OCI-LY1 (cell line): ENCODE data around the gene TMED8.

Experiments used
- H2AFZ ChIP-seq: fragments of 200-600 bp; sonication (generic), shearing (Covaris generic); 2 replicates; pipeline ENCODE4 v1.6.0; 2014; ENCODE audit warnings: antibody characterized with exemption, mild to moderate bottlenecking, low read length
- H3F3A ChIP-seq: fragments of 200-600 bp; sonication (generic), shearing (Covaris generic); 2 replicates; pipeline ENCODE4 v1.6.0; 2014; ENCODE audit warnings: mild to moderate bottlenecking, antibody characterized with exemption, low read length, moderate library complexity; ENCODE audit not compliant: insufficient read depth
- H3K27ac ChIP-seq: fragments of 200-600 bp; sonication (generic); 2 replicates; pipeline ENCODE4 v1.5.1; 2014; ENCODE audit warnings: low read length, mixed run types, mild to moderate bottlenecking, low read depth; ENCODE audit not compliant: poor library complexity, severe bottlenecking
- H3K27me3 ChIP-seq: fragments of 200-600 bp; sonication (generic); 2 replicates; pipeline ENCODE4 v1.6.0; 2014; ENCODE audit warnings: antibody characterized with exemption, mild to moderate bottlenecking, low read length, moderate library complexity; ENCODE audit not compliant: insufficient read depth
- H3K36me3 ChIP-seq: fragments of 200-600 bp; sonication (generic); 2 replicates; pipeline ENCODE4 v1.6.1; 2014; ENCODE audit warnings: mild to moderate bottlenecking, antibody characterized with exemption, low read length, moderate library complexity, mixed read lengths; ENCODE audit not compliant: insufficient read depth
- H3K4me1 ChIP-seq: fragments of 200-600 bp; sonication (generic); 2 replicates; pipeline ENCODE4 v1.5.1; 2014; ENCODE audit warnings: mild to moderate bottlenecking, low read length, moderate library complexity; ENCODE audit not compliant: insufficient read depth, severe bottlenecking
- H3K4me2 ChIP-seq: fragments of 200-600 bp; sonication (generic), shearing (Covaris generic); 2 replicates; pipeline ENCODE4 v1.6.1; 2014; ENCODE audit warnings: low read length
- H3K4me3 ChIP-seq: fragments of 200-600 bp; sonication (generic); 2 replicates; pipeline ENCODE4 v1.5.1; 2014; ENCODE audit warnings: low read length, low read depth, mild to moderate bottlenecking, mixed read lengths; ENCODE audit not compliant: poor library complexity, severe bottlenecking
- H3K79me2 ChIP-seq: fragments of 200-600 bp; shearing (Covaris generic); 2 replicates; pipeline ENCODE4 v1.6.1; 2016; ENCODE audit warnings: mixed run types, low read length, mixed read lengths; ENCODE audit not compliant: insufficient read depth
- H3K9ac ChIP-seq: fragments of 200-600 bp; sonication (generic), shearing (Covaris generic); 2 replicates; pipeline ENCODE4 v1.6.1; 2014; ENCODE audit warnings: mild to moderate bottlenecking, low read length, mixed read lengths
- H3K9me2 ChIP-seq: fragments of 200-600 bp; sonication (generic), shearing (Covaris generic); 2 replicates; pipeline ENCODE4 v1.6.1; 2014; ENCODE audit warnings: low read depth, mild to moderate bottlenecking, low read length, mixed read lengths
- H3K9me3 ChIP-seq: fragments of 200-600 bp; shearing (Covaris generic); 2 replicates; pipeline ENCODE4 v1.6.1; 2014; ENCODE audit warnings: low read length, mixed read lengths
- H4K20me1 ChIP-seq: fragments of 200-600 bp; sonication (generic), shearing (Covaris generic); 2 replicates; pipeline ENCODE4 v1.6.0; 2016; ENCODE audit warnings: mild to moderate bottlenecking, low read length; ENCODE audit not compliant: insufficient read depth
- EZH2 ChIP-seq: fragments of 200-600 bp; sonication (generic), shearing (Covaris generic); IDR thresholded peaks from 2 replicates; pipeline ENCODE4 v1.8.0; 2017; ENCODE audit warnings: borderline replicate concordance, mixed run types, mild to moderate bottlenecking, antibody characterized with exemption, low read length, moderate library complexity, mixed read lengths
- TF ChIP-seq, protein P1 (sequence below): fragments of 200-600 bp; sonication (generic), shearing (Covaris generic); IDR thresholded peaks from 2 replicates; pipeline ENCODE4 v1.5.1; 2017; ENCODE audit warnings: mild to moderate bottlenecking, antibody characterized with exemption, low read length, moderate library complexity, mixed read lengths

Gene TMED8

DNA sequence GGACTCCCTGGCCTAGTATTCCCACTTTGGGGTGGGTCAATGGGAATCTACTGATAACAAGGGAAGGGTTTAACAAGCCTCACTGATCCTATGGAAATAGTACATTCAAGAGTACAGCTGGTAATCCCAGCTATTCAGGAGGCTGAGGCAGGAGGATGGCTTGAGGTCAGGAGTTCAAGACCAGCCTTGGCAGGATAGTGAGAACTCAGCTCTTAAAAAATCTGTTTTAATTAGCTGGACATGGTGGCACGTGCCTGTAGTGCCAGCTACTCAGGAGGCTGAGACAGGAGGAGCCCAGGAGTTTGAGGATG lies 60.7 kb downstream of the TMED8 start:
- H3K9ac ChIP-seq: no peak overlapping the region
- H3K4me3 ChIP-seq: no peak overlapping the region
- H3K27ac ChIP-seq: no peak overlapping the region
- H2AFZ ChIP-seq: no peak overlapping the region
- TF ChIP-seq, protein P1, sequence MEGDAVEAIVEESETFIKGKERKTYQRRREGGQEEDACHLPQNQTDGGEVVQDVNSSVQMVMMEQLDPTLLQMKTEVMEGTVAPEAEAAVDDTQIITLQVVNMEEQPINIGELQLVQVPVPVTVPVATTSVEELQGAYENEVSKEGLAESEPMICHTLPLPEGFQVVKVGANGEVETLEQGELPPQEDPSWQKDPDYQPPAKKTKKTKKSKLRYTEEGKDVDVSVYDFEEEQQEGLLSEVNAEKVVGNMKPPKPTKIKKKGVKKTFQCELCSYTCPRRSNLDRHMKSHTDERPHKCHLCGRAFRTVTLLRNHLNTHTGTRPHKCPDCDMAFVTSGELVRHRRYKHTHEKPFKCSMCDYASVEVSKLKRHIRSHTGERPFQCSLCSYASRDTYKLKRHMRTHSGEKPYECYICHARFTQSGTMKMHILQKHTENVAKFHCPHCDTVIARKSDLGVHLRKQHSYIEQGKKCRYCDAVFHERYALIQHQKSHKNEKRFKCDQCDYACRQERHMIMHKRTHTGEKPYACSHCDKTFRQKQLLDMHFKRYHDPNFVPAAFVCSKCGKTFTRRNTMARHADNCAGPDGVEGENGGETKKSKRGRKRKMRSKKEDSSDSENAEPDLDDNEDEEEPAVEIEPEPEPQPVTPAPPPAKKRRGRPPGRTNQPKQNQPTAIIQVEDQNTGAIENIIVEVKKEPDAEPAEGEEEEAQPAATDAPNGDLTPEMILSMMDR: no peak
- TF ChIP-seq EZH2: no peak
- H4K20me1 ChIP-seq: no peaks in the 10 kb centered on the region
- no peaks in the 10 kb centered on the region for H3K9me3 ChIP-seq
- H3K9me2 ChIP-seq: no peaks in the 10 kb centered on the region
- peaks cover 12% of the 10 kb centered on the region for H3K4me1 ChIP-seq
- H3F3A ChIP-seq: no peaks in the 10 kb centered on the region
- H3K36me3 ChIP-seq: no peaks in the 10 kb centered on the region
- no peak overlapping the region for H3K4me2 ChIP-seq
- H3K79me2 ChIP-seq: no peaks in the 10 kb centered on the region
- H3K27me3 ChIP-seq: no peaks in the 10 kb centered on the region

DNA sequence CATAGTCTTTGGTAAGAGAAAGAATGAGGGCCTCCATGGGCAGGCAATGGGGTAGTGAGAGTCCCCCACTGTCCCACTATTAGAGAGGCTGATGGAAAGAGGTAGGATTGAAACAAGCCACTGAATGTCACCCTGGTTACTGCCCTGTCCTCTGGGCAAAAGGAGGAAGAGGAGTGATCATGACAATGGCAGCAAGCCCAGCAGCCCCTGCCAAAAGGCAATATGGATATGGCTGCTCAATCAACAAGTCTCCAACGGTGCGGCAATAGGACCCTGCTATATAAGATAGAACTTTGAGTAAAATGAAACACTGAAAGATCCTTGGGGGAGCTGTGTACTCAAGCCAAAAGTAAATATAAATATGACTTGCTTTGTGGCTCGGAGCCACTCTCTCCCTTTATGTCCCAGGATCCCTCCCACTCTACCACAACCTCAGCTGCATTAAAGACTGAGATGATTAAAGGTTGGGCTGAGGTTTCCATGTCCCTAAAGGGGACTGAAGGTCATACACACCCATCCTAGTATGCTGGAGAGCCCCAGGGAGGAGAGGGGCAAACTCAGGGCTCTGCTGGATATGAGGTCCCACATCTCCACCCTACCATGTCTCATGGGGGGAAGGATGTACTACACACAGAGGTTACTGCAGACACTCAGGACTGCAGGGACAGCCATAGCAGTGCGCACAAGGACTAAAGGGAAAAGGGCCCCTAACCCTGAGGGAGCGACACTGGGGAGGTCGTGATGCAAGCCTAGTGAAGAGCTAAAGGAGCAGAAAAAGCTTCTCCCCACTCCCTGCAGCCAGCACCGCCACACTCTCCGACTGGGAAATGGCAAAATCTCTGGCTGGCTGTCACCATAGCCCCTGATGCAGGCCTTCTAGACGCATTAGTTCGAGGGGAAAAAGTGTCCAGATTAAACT lies 62.1 kb downstream of the TMED8 start:
- H3F3A ChIP-seq: no peaks in the 10 kb centered on the region
- no peaks in the 10 kb centered on the region for H4K20me1 ChIP-seq
- peaks cover 8% of the 10 kb centered on the region for H3K4me1 ChIP-seq
- H3K27me3 ChIP-seq: no peaks in the 10 kb centered on the region
- no peak overlapping the region for H3K27ac ChIP-seq
- H3K9me3 ChIP-seq: no peaks in the 10 kb centered on the region
- H3K36me3 ChIP-seq: no peaks in the 10 kb centered on the region
- no peaks in the 10 kb centered on the region for H3K79me2 ChIP-seq
- no peak overlapping the region for H2AFZ ChIP-seq
- no peaks in the 10 kb centered on the region for H3K9me2 ChIP-seq
- H3K9ac ChIP-seq: no peak overlapping the region
- H3K4me2 ChIP-seq: no peak overlapping the region
- no peak for TF ChIP-seq EZH2
- TF ChIP-seq, protein P1: no peak
- H3K4me3 ChIP-seq: no peak overlapping the region

DNA sequence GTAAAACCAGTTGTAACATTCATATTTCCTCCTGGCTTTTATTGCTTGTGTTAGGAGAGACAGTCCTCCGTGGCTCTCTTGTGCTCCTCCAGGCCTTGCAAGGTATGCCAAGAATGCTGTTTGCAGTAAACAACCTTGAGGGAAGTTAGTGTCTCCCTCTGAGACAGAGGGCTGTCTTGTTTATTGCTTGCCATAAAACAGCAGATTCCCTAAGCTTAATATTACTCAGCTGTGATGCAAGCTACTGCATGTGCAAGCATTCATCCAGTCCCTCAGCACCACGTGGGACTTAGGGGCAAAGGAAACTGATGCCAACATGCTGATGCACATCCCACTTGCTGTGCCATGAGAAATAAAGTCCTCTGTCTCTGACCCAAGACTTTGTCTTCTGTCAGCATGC lies 62.9 kb downstream of the TMED8 start:
- TF ChIP-seq EZH2: no peak
- TF ChIP-seq, protein P1: no peak
- Histone ChIP-seq H3K9me3 (no peaks in the 10 kb centered on the region), H3K36me3 (no peaks in the 10 kb centered on the region), H3K4me3 (no peak overlapping the region), H2AFZ (no peak overlapping the region), H3K4me2 (no peak overlapping the region), H3K27me3 (no peaks in the 10 kb centered on the region), H3K79me2 (no peaks in the 10 kb centered on the region), H3F3A (no peaks in the 10 kb centered on the region), H3K9ac (no peak overlapping the region), H4K20me1 (no peaks in the 10 kb centered on the region), H3K9me2 (no peaks in the 10 kb centered on the region), H3K27ac (no peak overlapping the region), H3K4me1 (peaks cover 4% of the 10 kb centered on the region)
